Erythroblast (primary cell): ENCODE data around the gene TAF3.

Experiments used
- GATA1 ChIP-seq: IDR thresholded peaks from 2 replicates; pipeline ENCODE4 v1.6.1; 2011; ENCODE audit warnings: low read depth, mild to moderate bottlenecking, control low read depth, low read length, moderate library complexity
- POLR2A ChIP-seq: IDR thresholded peaks from 2 replicates; pipeline ENCODE4 v1.6.1; 2011; ENCODE audit warnings: mild to moderate bottlenecking, low read length

- TF ChIP-seq POLR2A = no peak
- TF ChIP-seq GATA1 = no peak
Observed at GRCh38 chr10:8040651-8041050, 222.3 kb downstream of the TAF3 start.
